WERI-Rb-1 (cell line): ENCODE measurements around the gene SORBS1.

Source experiments
- DNase-seq: peaks from one replicate; pipeline ENCODE4 v3.0.0-alpha.2; 2020
- H3K27ac ChIP-seq: fragments of 250-450 bp; sonication (Bioruptor Pico); 2 replicates; pipeline ENCODE4 v1.5.1; 2020; ENCODE audit warnings: mild to moderate bottlenecking, moderate library complexity
- H3K27me3 ChIP-seq: fragments of 250-450 bp; sonication (Bioruptor Pico); 2 replicates; pipeline ENCODE4 v1.5.1; 2021; ENCODE audit warnings: mild to moderate bottlenecking, low read depth, moderate library complexity; ENCODE audit not compliant: insufficient read depth, severe bottlenecking
- H3K36me3 ChIP-seq: fragments of 250-450 bp; sonication (Bioruptor Pico); 2 replicates; pipeline ENCODE4 v1.5.1; 2020; ENCODE audit warnings: mild to moderate bottlenecking, moderate library complexity
- H3K4me3 ChIP-seq: 2 replicates; pipeline ENCODE4 v1.5.1; 2011; ENCODE audit warnings: low read depth, mild to moderate bottlenecking, control low read depth, low read length
- H3K9me3 ChIP-seq: fragments of 250-450 bp; sonication (Bioruptor Pico); 2 replicates; pipeline ENCODE4 v1.5.1; 2021; ENCODE audit warnings: mild to moderate bottlenecking, moderate library complexity; ENCODE audit not compliant: severe bottlenecking
- CTCF ChIP-seq: IDR thresholded peaks from 2 replicates; pipeline ENCODE4 v1.5.1; 2011; ENCODE audit warnings: low read depth, mild to moderate bottlenecking, control low read depth, inconsistent platforms, low read length

Gene SORBS1

GRCh38 chr10:95518455-95519452 lies 42.4 kb downstream of the SORBS1 start:
- H3K4me3 ChIP-seq = no peak overlapping the region
- H3K9me3 ChIP-seq = no peaks in the 10 kb centered on the region
- DNase-seq = no peak
- no peak for TF ChIP-seq CTCF
- H3K27me3 ChIP-seq = no peaks in the 10 kb centered on the region
- H3K36me3 ChIP-seq = no peaks in the 10 kb centered on the region
- H3K27ac ChIP-seq = no peak overlapping the region

GRCh38 chr10:95517536-95518454 lies 43.4 kb downstream of the SORBS1 start:
- no peak for TF ChIP-seq CTCF
- no peak for DNase-seq
- Histone ChIP-seq H3K36me3 (no peaks in the 10 kb centered on the region), H3K9me3 (no peaks in the 10 kb centered on the region), H3K4me3 (no peak overlapping the region), H3K27me3 (no peaks in the 10 kb centered on the region), H3K27ac (no peak overlapping the region)

DNA sequence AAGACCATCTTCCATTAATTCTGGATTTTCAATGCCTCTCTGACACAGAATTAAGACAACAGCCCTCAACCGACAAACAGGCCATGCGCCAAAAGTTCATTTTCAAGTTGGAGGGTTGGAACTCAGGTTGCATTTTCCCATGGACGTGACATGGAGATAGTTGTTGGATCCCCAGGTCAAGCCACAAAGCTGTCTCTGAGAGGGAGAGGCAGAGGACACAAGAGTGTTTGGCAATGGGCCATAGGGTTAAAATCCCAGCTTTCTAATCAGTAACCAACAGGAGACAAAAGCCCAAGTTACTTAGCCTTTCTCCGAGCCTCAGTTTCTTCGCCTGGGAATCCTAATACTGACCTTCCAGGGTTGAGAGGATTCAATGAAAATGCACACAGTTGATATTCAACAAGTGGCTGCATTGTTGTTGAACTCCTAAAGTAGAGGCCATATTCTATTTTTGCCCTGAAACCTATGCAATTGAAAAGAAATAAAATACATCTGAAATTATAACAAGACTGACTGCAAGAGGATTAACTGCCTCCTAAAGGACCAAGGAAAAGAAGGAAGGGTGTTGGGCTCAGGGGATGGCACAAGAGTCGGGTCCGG lies 44.3 kb downstream of the SORBS1 start:
- no peak for DNase-seq
- Histone ChIP-seq H3K27ac (no peak overlapping the region), H3K4me3 (no peak overlapping the region), H3K9me3 (no peaks in the 10 kb centered on the region), H3K27me3 (no peaks in the 10 kb centered on the region), H3K36me3 (no peaks in the 10 kb centered on the region)
- no peak for TF ChIP-seq CTCF

DNA sequence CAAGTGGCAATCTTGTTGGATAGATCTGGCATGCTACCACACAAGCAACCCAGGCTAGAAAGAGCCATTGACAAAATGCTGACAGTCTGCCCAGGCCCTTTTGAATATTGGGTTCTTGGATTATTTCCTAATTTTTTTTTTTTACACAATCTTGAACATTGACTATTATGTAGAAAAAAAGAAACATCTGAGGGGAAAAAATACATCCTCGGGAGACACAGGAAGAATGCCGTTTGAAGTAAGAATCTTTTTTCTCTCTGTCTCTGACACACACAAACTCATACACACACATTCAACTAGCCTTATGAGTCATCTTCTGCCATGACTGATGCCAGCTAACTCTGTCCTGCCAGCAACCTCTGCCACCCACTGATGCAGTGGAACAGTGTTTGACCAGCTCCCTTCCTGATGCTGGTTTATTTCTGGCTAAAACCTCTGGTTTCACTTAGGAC lies 47.2 kb downstream of the SORBS1 start:
- Histone ChIP-seq H3K4me3 (no peak overlapping the region), H3K27me3 (no peaks in the 10 kb centered on the region), H3K27ac (no peak overlapping the region), H3K36me3 (no peaks in the 10 kb centered on the region), H3K9me3 (no peaks in the 10 kb centered on the region)
- no peak for DNase-seq
- no peak for TF ChIP-seq CTCF

DNA sequence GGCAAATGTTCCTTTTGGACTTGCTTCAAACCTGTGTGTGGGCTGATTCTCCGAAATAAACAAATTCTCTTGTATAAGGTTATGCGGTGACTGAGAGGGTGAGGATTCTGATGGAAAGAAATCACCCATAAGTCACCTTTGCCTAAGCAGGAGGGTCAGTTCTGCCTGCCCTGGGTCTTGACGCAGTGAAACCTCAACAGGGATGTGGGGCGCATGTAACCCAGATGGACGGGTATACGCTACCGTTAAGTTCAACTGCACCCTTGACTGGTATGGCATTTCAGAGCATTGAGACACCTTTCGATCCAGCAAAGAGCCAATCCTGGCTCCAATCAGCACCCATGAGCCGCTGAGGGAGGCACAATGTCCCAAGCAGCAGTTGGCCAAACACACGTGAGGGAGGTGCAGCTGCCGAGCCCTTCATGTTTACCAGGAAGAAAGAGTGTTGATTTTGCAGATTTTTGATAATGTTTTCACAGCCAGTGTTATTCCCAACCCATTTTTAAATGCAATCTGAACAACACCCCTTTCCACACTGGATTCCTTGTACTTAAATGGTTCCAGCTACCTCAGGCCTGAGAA lies 48.1 kb downstream of the SORBS1 start:
- no peak for TF ChIP-seq CTCF
- no peak overlapping the region for H3K4me3 ChIP-seq
- no peak overlapping the region for H3K27ac ChIP-seq
- no peaks in the 10 kb centered on the region for H3K9me3 ChIP-seq
- H3K36me3 ChIP-seq = no peaks in the 10 kb centered on the region
- no peak for DNase-seq
- H3K27me3 ChIP-seq = no peaks in the 10 kb centered on the region
